Stimulated activated CD4-positive, alpha-beta T cell treated with anti-CD3 and anti-CD28 coated beads, Interleukin-1b, Interleukin-23, amount 100 ng/mL, for 24 hours (primary cell): Measurements from ENCODE around the gene KCNH8.

Experiments used
- DNase-seq, 4 experiments: peaks; one replicate each; pipeline ENCODE4 v3.0.0-alpha.2; 2020; ENCODE audit warnings: low read depth in 4 of 4, low spot score in 1 of 4

KCNH8 gene

DNA sequence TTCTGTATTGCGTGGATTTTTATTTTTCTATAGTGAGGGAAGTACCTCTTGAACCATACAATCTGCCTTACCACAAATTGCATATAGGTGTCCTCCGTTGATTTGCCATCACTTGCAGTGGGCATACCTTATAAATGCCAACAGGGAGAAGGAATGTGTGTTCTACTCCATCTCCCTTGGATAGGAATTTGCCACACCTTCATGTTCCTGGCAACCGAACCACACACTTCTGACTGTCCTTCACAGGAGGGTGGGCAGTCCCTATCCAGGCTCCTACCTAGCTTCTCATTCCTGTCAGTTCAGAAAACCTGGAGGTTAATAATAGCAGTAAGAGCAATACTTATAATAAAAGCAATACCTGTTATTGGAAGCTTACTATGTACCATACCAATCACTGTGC, 428.0 kb downstream of the KCNH8 start:
- no peak for DNase-seq
